Adrenal gland (tissue), 12 donors: ENCODE measurements around the gene RNF123. TPM values are rescaled to one million over a fixed set of nuclear protein-coding genes. Genes with fewer than 3 reads are reported as not detected.

Experiments
- DNase-seq, 7 donors: peaks; one replicate each; pipeline ENCODE4 v3.0.0-alpha.2; 2019 to 2020
- H3K27ac ChIP-seq, 5 donors: fragments of 200-600 bp; sonication (generic) in 4 of 5; 1 replicate in 3 of 5; 2 replicates in 2 of 5; pipeline versions ENCODE4 v1.5.1 to v1.8.0; 2016 to 2020; ENCODE audit warnings: mild to moderate bottlenecking in 1 of 5
- H3K27me3 ChIP-seq: fragments of 200-600 bp; 2 replicates; pipeline ENCODE4 v1.8.0; 2021
- H3K36me3 ChIP-seq, 2 donors: fragments of 200-600 bp; replicated peaks in 1 of 2; 1 replicate in 1 of 2; 2 replicates in 1 of 2; pipeline versions ENCODE4 v1.5.1 to v1.8.0; 2018 to 2022
- H3K4me1 ChIP-seq, 2 donors: fragments of 200-600 bp; replicated peaks in 1 of 2; 1 replicate in 1 of 2; 2 replicates in 1 of 2; pipeline versions ENCODE4 v1.5.1 to v1.8.0; 2018 to 2021
- H3K4me3 ChIP-seq, 4 donors: fragments of 200-600 bp; sonication (generic) in 3 of 4; one replicate each; pipeline ENCODE4 v1.5.1; 2016 to 2018
- H3K9me3 ChIP-seq, 3 donors: fragments of 200-600 bp; sonication (generic) in 1 of 3; replicated peaks in 1 of 3; 1 replicate in 2 of 3; 2 replicates in 1 of 3; pipeline versions ENCODE4 v1.5.1 to v1.8.0; 2016 to 2021
- POLR2A ChIP-seq, 2 donors: fragments of 450-650 bp; IDR thresholded peaks; one replicate each; pipeline ENCODE4 v1.6.1; 2017; ENCODE audit warnings: antibody characterized with exemption in 2 of 2, mild to moderate bottlenecking in 2 of 2, moderate library complexity in 1 of 2
- WGBS, 4 donors: extraction: QIAGEN DNeasy Blood & Tissue Kit in 2 of 4; methylation state at CpG; one replicate each; pipeline versions ENCODE4 v1.1.5 to v1.1.7; 2013 to 2017; 5-methylcytosine and 5-hydroxymethylcytosine counted together
- intact Hi-C, 2 donors: fragments of 100-400 bp; cut with DNase I; formaldehyde crosslinking; loops; one replicate each; pipeline versions ENCODE4 v1.14.1 to v1.15.0; 2022 to 2023
- polyA plus RNA-seq, 3 donors: library from polyadenylated mRNA; stranded (reverse); fragments of 200-250 nt in 2 of 3; fragments of 350-450 nt in 1 of 3; fragmentation: Illumina TruSeq in 1 of 3; extraction: RNeasy Lipid Tissue Mini Kit (QIAGEN cat#74804) in 1 of 3; gene quantifications; one replicate each; pipeline ENCODE4 v1.2.3, GENCODE V29; 2013 to 2014
- total RNA-seq, 9 donors: library from RNA; depleted of rRNA in 4 of 9; stranded (reverse); fragments of >200 nt in 4 of 9; fragments of 120-200 nt in 1 of 9; fragmentation: NEBNext Ultra II Directional in 1 of 9; extraction: Animal tissue kit (Norgen Biotek cat#: 25700) in 1 of 9; gene quantifications; one replicate each; pipeline versions ENCODE4 v1.1.0 to v1.2.4, GENCODE V29; 2013 to 2023
- TF ChIP-seq, protein P1 (sequence below), 6 experiments: fragments of 450-650 bp in 4 of 6; fragments of 200-600 bp in 2 of 6; sonication (generic) in 1 of 6; IDR thresholded peaks; 1 replicate in 5 of 6; 2 replicates in 1 of 6; pipeline versions ENCODE4 v1.5.1 to v1.8.0; 2016 to 2021; ENCODE audit warnings: antibody characterized with exemption in 6 of 6, mild to moderate bottlenecking in 2 of 6, moderate library complexity in 1 of 6
- donor health status: healthy with polysubstance abuse.
- donor health status: Bipolar disorder and iron deficiency.
- donor health status: DM: yes; HTN: yes; CAD: no.
- donor health status: DM: no; HTN: no; CAD: no.
- donor health status: DM: no; HTN: no; CAD: no.
- donor health status: DM: yes; HTN: yes; CAD: no.

RNF123 gene
- total and polyA plus RNA-seq, 12 donors: 19.5 to 62.3 (median 38.3) TPM

DNA sequence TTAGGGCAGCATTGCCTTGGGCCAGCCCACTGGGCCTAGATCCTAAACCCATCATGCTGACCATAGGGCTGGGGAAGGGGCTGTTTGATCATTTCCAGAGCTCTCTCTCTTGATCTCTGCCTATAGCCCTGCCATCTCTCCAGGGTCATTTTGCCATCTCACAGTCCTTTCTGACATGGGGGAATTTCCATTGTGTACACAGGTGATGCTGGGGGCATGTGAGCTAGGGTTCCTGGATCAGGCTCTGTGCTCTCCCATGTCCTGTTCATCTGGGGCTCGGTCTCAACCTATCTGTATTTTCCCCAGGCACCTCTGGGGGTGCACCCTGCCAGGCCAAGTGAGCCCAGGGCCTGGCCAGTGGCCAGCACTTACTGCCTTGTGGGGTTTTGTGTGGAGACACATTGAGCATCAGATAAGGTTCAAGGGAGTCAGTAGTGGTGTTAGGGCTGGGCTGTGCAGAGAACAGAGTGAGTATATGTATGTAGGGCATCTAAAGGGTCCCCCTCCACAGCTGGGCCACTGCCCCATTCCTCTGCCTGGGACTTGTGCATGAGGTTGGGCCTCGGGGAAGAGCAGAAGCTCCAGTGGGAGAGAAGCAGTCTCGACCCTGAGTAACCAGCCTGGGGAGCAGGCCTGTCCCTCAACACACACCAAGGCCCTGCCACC, 40.9 kb upstream of the RNF123 start:
- Histone ChIP-seq H3K36me3 (no peaks in the 10 kb centered on the region), H3K9me3 (no peaks in the 10 kb centered on the region), H3K4me1 (no peaks in the 10 kb centered on the region), H3K27me3 (no peaks in the 10 kb centered on the region), H3K4me3 (no peak overlapping the region), H3K27ac (peak overlapping the region in 1 of 5 donors; percentile 26)
- 80 to 90% (median 86%) methylated on average over 2 to 3 of the region's 3 CpGs for WGBS, 4 donors
- TF ChIP-seq, protein P1, sequence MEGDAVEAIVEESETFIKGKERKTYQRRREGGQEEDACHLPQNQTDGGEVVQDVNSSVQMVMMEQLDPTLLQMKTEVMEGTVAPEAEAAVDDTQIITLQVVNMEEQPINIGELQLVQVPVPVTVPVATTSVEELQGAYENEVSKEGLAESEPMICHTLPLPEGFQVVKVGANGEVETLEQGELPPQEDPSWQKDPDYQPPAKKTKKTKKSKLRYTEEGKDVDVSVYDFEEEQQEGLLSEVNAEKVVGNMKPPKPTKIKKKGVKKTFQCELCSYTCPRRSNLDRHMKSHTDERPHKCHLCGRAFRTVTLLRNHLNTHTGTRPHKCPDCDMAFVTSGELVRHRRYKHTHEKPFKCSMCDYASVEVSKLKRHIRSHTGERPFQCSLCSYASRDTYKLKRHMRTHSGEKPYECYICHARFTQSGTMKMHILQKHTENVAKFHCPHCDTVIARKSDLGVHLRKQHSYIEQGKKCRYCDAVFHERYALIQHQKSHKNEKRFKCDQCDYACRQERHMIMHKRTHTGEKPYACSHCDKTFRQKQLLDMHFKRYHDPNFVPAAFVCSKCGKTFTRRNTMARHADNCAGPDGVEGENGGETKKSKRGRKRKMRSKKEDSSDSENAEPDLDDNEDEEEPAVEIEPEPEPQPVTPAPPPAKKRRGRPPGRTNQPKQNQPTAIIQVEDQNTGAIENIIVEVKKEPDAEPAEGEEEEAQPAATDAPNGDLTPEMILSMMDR (IDR thresholded peaks at IDR 0.05): no peak
- TF ChIP-seq POLR2A (IDR thresholded peaks at IDR 0.05): no peak
- no peak for DNase-seq
- intact Hi-C loops: no loop called here

DNA sequence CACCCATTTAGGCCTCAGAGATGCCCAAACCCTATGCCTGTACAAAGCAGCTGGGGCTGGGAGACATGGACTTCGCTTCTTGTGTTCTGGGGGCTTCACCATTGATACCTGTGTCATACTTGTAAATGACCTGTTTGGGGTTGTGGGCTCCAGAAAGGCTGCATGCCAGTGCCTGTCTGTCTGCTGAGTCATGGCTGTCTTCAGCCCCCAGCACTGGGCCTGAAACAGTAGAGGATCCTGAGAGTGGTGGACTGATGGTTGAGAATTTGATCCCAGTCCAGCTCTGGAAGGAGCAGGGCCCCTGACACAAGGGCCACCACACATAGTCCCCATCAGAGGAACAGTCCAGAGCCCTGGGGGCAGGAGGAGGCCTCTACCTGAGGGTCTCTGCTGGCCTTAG, 39.8 kb upstream of the RNF123 start:
- no peaks in the 10 kb centered on the region for H3K4me1 ChIP-seq
- H3K27me3 ChIP-seq: no peaks in the 10 kb centered on the region
- 86 to 100% (median 100%) methylated on average over 1 of the region's 1 CpG; no CpG with 5 or more reads in 1 of the 4 donors for WGBS, 4 donors
- H3K27ac ChIP-seq: no peak overlapping the region
- intact Hi-C loops: no loop called here
- no peak overlapping the region for H3K4me3 ChIP-seq
- no peaks in the 10 kb centered on the region for H3K9me3 ChIP-seq
- no peak for DNase-seq
- H3K36me3 ChIP-seq: no peaks in the 10 kb centered on the region
- TF ChIP-seq, protein P1 (IDR thresholded peaks at IDR 0.05): no peak
- TF ChIP-seq POLR2A (IDR thresholded peaks at IDR 0.05): no peak

DNA sequence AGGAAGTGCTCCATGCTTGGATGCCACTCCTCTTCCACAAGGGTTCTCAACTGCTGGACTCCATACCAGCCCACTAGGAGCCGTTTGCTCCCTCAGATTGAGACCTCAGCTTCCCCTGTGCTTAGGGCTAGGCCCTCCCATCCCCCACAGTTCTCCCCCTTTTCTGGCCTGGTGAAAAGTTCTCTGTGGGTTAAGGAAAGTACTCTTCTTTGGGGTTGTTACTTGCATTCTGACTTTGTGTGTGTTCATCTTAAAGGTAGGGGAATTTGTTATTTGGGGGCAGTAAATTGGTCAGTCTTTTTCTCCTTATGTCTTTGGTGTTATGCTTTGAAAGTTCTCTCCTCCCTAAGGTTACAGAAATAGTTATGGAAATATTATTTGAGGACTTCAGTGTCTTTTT, 39.2 kb upstream of the RNF123 start:
- 65 to 86% (median 72%) methylated on average over 1 of the region's 1 CpG for WGBS, 4 donors
- DNase-seq: no peak
- Histone ChIP-seq H3K4me3 (no peak overlapping the region), H3K9me3 (no peaks in the 10 kb centered on the region), H3K27me3 (no peaks in the 10 kb centered on the region), H3K27ac (no peak overlapping the region), H3K36me3 (no peaks in the 10 kb centered on the region), H3K4me1 (no peaks in the 10 kb centered on the region)
- TF ChIP-seq, protein P1 (IDR thresholded peaks at IDR 0.05): no peak
- no peak for TF ChIP-seq POLR2A (IDR thresholded peaks at IDR 0.05)
- intact Hi-C loops: no loop called here

DNA sequence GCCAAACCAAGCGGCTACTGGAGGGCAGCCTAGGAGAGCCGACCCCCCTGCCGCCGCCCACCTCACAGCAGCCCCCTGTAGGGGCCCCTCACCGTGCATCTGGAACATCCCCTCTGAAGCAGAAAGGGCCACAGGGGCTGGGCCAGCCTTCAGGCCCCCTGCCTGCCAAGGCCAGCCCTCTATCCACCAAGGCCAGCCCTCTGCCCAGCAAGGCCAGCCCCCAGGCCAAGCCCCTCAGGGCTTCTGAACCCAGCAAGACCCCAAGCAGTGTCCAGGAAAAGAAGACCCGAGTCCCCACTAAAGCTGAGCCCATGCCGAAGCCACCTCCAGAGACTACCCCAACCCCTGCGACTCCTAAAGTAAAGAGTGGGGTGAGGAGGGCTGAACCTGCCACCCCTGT, 38.7 kb upstream of the RNF123 start:
- no peaks in the 10 kb centered on the region for H3K4me1 ChIP-seq
- 73 to 80% (median 78%) methylated on average over 7 to 8 of the region's 8 CpGs for WGBS, 4 donors
- TF ChIP-seq, protein P1 (IDR thresholded peaks at IDR 0.05): no peak
- no peak for TF ChIP-seq POLR2A (IDR thresholded peaks at IDR 0.05)
- intact Hi-C loops: no loop called here
- H3K9me3 ChIP-seq: no peaks in the 10 kb centered on the region
- no peaks in the 10 kb centered on the region for H3K36me3 ChIP-seq
- no peak overlapping the region for H3K4me3 ChIP-seq
- H3K27ac ChIP-seq: no peak overlapping the region
- H3K27me3 ChIP-seq: no peaks in the 10 kb centered on the region
- DNase-seq: no peak
